HG02943 (cell line): ENCODE results near the gene TAF11L8.
"Not testable (repeated sequence)": the region's sequence is repeated elsewhere in the genome, so short reads cannot be mapped to it uniquely, and the experiment has no call there.

Experiments
- ATAC-seq: cut with Tn5 transposase; IDR thresholded peaks from one replicate; pipeline ENCODE4 v1.9.1; 2021; ENCODE audit warnings: mild to moderate bottlenecking, low read depth, moderate library complexity; ENCODE audit not compliant: unreplicated experiment

The TAF11L8 gene

DNA sequence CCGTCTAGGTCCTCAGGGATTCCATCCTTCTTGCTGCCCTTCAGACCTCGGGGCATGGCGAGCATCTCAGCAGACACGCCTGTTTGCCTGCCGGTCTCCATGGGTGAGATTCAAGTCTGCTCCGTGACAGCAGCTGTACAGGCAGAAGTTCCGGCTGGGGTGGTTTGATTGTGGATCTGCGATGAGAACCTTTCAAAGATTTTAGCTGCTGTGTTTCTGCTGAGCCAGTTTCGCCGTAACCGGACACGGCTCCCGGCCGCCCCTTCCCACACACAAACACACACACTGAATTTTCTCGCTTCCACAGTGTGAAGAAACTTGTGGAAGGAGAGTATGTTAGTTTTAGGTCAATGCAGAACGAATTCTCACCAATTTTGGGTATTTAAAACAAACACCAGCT, at the start of gene TAF11L8:
Gene TAF11L8, minus strand, starts transcription at position 101 of the 400 bp plus-strand sequence.
- not testable (repeated sequence) for ATAC-seq

DNA sequence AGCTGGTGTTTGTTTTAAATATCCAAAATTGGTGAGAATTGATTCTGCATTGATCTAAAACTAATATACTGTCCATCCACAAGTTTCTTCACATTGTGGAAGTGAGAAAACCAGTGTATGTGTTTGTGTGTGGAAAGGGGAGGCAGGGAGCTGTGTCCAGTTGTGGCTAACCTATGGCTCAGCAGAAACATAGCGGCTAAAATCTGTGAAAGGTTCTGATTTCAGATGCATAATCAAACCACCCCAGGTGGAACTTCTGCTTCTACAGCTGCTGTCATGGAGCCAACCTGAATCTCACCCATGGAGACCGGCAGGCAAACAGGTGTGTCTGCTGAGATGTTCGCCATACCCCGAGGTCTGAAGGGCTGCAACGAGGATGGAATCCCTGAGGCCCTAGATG, 43.4 kb upstream of the TAF11L8 start, which contains the start of gene TAF11L14:
Gene TAF11L14, plus strand, starts transcription at position 301 of the 400 bp plus-strand sequence.
- ATAC-seq: no peak

- ATAC-seq: not testable (repeated sequence)
Observed at GRCh38 chr5:17631788-17632187, 41.0 kb upstream of the TAF11L8 start, which contains the start of gene TAF11L13. Gene TAF11L13, plus strand, starts transcription at chr5:17632088.

DNA sequence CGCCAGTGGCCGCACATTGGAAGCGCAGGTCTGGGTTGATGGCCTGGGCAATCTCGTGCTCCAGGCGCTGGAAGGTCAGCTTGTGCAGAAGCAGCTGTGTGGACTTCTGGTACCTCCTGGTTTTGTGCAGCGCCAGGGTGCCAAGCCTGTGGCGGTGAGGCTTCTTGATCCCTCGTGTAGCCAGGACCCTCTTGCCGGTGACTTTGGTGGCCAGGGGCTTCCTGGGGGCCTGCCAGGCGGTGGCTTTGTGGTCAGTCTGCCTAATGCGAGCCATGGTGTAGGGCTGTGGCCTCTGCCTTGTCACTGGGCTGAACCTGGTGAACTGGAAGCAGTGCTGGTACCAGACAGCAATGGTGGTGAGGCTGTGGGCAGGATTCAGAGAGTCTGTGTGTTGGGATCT, 34.9 kb upstream of the TAF11L8 start:
- ATAC-seq: no peak

- no peak for ATAC-seq
Observed at GRCh38 chr5:17620627-17621026, 29.9 kb upstream of the TAF11L8 start.

- no peak for ATAC-seq
Observed at GRCh38 chr5:17619354-17619753, 28.6 kb upstream of the TAF11L8 start.

DNA sequence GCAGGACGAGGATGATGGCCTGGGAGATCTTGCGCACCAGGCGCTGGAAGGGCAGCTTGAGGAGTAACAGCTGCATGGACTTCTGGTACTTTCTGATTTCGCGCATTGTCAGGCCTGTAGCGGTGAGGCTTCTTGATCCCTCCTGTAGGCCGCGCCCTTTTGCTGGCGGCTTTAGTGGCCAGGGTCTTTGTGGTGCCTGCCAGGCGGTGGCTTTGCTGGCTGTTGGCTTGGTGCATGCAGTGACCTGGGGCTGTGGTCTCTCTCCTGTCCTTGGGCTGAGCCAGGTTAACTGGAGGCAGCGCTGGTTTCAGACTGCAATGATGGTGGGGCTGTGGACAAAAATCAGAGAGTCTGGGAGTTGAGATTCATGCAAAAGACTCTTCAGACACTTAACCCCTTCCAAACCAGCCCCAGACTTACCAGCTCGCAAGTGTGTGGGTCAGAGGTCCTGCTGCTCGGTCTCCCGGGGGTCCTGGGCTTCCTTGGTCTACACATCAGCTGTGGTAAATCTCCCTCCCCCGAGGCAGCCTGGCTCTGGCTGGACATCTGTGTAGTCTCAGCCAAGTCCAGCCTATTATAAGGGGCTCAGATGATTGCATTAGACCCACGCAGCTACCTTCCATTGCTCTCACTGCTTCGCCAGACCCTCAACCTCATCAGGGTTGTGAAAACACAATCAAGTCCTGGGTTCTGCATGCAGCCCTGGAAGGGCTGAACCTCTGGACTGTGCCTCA, 24.3 kb upstream of the TAF11L8 start:
- ATAC-seq: no peak

DNA sequence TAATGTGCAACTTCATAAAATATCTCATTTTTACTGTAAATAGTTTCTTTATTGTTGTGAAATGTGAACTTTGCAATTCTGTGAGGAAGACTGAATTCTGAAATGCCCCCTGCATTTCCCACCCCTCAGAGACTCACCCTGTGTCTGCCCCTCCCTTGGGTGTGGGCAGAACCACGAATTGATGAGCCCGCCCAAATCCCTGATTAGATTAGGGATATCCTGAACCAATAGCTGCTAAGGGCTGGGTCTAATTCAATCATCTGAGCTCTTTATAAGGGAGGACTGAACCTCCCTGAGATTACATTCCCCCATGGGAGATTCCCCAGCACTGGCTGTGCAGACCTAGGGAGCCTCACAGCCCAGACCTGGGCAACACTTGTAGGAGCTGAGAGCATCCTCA, 19.3 kb upstream of the TAF11L8 start, which contains the start of gene TAF11L12:
Gene TAF11L12, plus strand, starts transcription at position 301 of the 400 bp plus-strand sequence.
- ATAC-seq: not testable (repeated sequence)

DNA sequence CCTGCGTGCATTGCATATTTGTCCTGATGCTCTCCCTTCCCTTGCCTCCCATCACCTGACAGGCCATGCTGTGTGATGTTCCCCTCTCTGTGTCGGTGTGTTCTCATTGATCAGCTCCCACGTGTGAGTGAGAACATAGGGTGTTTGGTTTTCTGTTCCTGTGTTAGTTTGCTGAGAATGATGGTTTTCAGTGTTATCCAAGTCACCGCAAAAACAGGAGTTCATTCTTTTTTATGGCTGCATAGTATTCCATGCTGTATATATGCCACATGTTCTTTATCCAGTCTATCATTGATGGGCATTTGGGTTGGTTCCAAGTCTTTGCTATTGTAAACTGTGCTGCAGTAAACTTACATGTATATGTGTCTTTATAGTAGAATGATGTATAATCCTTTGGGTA, 16.7 kb upstream of the TAF11L8 start:
- ATAC-seq: not testable (repeated sequence)

DNA sequence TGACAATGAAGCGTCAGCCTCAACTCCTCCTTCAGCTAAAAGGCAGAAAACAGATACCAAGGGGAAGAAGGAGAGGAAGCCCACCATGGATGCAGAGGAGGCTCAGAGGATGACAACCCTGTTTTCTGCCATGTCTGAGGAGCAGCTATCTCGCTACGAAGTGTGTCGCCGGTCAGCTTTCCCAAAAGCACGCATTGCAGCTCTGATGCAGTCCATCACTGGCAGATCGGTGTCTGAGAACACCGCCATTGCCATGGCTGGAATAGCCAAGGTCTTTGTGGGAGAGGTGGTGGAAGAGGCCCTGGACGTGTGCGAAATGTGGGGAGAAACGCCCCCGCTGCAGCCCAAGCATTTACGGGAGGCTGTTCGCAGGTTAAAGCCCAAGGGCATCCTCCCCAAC, 14.2 kb upstream of the TAF11L8 start:
- no peak for ATAC-seq

DNA sequence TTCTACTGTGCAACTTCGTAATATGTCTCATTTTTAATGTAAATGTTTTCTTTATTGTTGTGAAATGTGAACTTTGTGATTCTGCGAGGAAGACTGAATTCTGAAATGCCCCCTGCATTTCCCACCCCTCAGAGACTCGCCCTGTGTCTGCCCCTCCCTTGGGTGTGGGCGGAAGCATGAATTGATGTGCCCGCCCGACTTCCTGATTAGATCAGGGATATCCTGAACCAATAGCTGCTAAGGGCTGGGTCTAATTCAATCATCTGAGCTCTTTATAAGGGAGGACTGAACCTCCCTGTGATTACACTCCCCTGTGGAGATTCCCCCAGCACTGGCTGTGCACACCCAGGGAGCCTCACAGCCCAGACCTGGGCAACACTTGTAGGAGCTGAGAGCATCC, 13.1 kb upstream of the TAF11L8 start, which contains the start of gene TAF11L11:
Gene TAF11L11, plus strand, starts transcription at position 304 of the 400 bp plus-strand sequence.
- ATAC-seq: not testable (repeated sequence)

GRCh38 chr5:17597728-17598127, 7.0 kb upstream of the TAF11L8 start, which contains the start of gene TAF11L10:
Gene TAF11L10, minus strand, starts transcription at chr5:17597828.
- ATAC-seq: not testable (repeated sequence)

DNA sequence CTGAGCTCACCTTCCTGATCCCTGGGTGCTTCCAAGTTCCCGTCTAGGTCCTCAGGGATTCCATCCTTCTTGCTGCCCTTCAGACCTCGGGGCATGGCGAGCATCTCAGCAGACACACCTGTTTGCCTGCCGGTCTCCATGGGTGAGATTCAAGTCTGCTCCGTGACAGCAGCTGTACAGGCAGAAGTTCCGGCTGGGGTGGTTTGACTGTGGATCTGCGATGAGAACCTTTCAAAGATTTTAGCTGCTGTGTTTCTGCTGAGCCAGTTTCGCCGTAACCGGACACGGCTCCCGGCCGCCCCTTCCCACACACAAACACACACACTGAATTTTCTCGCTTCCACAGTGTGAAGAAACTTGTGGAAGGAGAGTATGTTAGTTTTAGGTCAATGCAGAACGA, 3.5 kb upstream of the TAF11L8 start, which contains the start of gene TAF11L9:
Gene TAF11L9, minus strand, starts transcription at position 140 of the 400 bp plus-strand sequence.
- ATAC-seq: not testable (repeated sequence)

DNA sequence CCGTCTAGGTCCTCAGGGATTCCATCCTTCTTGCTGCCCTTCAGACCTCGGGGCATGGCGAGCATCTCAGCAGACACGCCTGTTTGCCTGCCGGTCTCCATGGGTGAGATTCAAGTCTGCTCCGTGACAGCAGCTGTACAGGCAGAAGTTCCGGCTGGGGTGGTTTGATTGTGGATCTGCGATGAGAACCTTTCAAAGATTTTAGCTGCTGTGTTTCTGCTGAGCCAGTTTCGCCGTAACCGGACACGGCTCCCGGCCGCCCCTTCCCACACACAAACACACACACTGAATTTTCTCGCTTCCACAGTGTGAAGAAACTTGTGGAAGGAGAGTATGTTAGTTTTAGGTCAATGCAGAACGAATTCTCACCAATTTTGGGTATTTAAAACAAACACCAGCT, 5.1 kb downstream of the TAF11L8 start, which contains the start of gene TAF11L7:
Gene TAF11L7, minus strand, starts transcription at position 101 of the 400 bp plus-strand sequence.
- ATAC-seq: not testable (repeated sequence)
